Cerebellar cortex (tissue), 1 donor: ENCODE measurements around the gene SPATA9.
A peak's percentile ranks its signal among the peaks of the same experiment; 100 is the strongest.

ENCODE experiments used
- DNase-seq: peaks from one replicate; pipeline ENCODE4 v3.0.0-alpha.2; 2015; ENCODE audit warnings: low spot score

Gene SPATA9

DNA sequence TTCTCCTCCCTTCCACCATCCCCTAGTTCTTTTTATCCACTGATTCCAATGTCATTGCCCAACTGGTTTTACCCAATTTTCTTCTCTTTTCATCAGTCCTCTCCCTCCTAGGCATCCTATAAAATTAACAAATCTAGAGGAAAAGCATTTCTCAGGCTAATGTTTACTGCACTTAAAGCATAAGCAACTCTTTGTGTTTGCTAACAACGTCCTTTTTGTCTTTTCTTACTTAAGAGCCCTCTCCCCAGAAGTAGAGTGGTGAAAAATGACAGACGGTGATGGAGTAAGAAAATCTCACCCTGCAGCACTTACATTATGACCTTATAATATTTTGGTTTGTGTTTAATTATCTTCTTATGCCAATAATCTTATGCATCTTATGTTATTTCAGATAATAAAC, 1.6 kb upstream of the SPATA9 start:
- no peak for DNase-seq

DNA sequence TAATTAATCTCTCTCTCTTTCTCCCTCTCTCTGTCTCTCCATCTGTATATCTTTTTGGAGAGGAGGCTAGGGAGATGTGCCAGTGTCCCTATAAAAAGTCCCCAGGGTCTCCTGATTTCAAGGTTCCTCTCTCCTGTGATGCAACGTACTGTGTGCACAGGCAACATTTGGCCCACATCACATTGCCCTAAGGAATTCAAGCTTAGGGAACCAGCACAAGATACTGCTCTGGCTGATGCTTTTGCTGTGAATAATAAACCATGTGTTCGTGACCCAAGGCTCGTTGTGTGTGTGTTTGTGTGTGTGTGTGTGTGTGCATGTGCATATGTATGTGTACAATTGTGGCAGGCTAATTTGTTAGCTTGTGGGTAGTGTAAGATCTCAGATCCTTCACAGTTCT, 9.7 kb downstream of the SPATA9 start:
- no peak for DNase-seq

- DNase-seq = no peak
Observed at GRCh38 chr5:95672641-95673040, 10.2 kb downstream of the SPATA9 start.

DNA sequence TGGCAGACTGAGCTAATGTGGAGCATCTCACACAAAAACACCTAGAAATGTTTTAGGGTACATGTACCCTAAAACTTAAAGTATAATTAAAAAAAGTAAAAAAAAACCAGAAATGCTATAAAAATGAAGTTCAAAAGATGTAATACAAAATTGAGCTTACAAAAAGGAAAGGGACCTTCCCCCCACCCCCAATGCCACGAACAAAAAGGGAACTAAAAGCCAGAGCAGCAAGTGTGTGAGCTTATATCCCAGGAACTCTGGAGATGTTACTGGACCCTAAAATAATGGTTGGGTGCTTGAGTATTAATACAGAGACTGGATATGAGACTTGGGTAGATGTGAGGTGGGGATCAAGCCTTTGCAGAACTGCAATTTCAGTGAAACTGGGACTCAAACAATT, 11.0 kb downstream of the SPATA9 start:
- no peak for DNase-seq

- DNase-seq = no peak
Observed at GRCh38 chr5:95670568-95670967, 12.2 kb downstream of the SPATA9 start.

DNA sequence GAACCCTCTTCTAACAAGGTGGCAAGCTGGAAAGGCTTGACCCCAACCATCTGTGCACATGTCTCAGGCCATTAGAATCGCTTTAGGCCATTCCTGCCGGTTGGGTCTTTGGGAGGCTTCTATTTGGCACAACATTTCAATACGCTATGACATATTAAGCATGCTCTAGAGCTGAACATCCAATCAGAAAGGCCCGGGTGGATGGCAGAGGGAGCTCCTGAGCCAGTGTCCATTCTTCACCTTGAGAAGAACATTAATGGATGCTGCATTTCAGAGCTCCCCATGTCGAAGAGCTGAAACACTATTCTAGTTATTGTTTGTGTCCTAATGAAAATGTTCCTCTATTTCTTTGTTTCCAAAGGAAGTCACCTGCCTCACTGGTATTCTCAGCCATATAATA, 12.8 kb downstream of the SPATA9 start:
- DNase-seq = no peak

GRCh38 chr5:95669540-95669939, 13.3 kb downstream of the SPATA9 start:
- peak; percentile 97 for DNase-seq

DNA sequence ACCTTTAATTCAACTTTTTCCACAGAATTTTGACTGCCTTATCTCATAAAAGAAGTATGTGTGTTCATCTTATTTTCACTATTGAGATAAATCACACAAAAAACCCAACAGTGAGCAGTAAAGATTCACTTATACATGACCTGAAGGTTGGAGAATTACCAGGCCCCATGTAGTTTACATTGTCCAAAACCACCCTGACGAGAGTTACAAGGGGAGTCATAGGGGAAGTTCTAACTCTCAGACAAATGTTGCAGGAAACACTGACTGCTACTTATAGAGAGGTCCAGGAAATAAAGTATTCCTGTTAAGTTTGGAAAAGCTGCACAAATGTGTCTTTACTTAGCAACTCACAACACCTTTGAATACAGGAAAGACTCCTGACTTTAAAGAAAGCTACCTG, 14.1 kb downstream of the SPATA9 start:
- no peak for DNase-seq

- no peak for DNase-seq
Observed at GRCh38 chr5:95668216-95668615, 14.6 kb downstream of the SPATA9 start.

GRCh38 chr5:95667678-95668077, 15.1 kb downstream of the SPATA9 start:
- no peak for DNase-seq

DNA sequence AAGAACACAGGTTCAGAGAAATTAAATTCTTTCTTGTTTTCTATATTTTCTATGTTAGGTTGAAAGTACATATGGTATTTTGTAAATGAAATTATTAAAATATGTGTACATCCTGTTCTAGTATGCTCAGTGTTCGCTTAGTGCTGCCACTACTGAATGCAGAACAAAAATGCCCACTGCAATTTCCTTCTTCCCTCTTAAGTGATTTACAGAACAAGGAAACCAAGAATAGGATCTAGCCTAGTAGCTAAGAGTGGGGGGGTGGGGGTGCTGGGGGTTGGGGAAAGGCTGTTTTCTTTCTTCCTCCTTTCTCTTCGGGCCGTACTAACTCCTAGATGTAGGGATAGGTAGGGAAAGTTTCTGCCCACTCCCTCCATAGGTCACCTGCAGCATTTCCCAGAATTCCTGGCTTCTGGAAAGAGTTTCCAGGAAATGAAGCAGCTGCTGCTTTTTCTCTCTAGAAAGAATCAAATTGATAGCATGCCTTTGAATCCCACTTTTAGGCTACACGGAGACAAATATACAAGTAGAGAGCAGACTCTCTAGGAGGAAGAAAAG, 15.7 kb downstream of the SPATA9 start:
- no peak for DNase-seq

- peak; percentile 55 for DNase-seq
Observed at GRCh38 chr5:95664204-95664786, 18.5 kb downstream of the SPATA9 start.

DNA sequence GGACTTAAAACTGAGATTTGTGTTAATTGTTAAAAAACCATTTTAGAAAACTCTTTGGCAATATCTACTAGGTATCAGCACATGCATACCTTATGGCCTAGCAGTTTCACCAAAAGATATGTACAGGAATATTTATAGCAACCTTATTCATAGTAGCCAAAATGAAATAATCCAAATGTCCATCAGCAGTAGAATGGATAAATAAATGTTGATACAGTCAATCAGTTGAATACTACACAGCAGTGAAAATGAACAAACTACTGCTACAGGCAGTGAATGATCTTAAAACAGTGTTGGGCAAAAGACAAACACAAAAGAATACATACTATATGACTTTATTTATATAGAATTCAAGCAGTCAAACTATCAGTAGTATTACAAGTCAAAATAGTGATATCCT, 19.8 kb downstream of the SPATA9 start:
- DNase-seq = no peak

DNA sequence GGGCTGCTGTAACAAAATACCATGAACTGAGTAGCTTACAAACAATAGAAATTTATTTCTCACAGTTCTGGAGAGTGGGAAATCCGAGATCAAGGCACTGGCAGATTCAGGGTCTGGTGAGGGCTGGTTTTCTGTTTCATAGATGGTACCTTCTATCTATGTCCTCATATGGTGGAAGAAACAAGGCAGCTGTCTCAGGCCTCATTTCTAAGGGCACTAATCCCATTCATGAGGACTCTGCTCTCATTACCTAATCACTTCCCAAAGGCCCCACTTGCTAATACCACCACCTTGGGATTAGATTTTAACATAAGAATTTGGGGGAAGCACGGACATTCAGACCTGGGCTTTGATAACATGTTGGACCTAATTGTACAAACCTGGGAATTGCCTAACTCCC, 22.7 kb downstream of the SPATA9 start:
- DNase-seq = no peak

DNA sequence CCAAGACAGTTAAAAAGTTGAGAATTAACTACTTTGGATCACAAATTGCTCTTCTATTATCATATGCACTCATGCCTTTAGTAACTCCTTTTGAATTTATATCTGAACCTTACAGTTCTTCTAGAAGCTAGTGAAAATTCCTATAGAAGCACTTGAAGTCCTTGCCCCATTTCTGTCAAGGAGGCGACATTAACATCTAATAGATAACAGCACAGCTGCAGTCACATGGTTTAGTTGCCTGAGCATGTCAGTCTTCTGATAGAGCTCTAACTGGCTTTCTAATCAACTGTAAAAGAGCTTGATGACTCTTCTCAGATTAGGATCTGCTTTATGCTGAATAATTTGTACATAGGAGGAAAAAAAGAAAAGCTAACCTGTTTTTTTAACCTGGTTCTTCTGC, 27.2 kb downstream of the SPATA9 start:
- DNase-seq = no peak

DNA sequence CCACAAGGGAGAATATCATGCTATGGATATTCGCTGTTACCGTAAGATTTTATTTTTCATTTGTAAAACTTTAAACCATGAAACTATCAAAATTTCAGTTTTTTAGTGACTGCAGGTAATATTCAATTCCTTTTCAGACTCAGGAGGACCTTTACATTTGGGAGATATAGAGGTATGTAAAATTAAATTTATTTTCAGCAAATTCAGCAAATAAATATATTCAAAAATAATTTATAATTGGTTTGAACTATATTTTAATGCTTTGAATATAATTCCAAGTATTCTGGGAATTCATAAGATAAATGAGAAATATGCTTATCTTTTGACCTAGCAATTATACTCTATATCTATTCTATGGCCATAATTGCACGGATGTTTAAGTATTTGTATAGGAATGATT, 28.6 kb downstream of the SPATA9 start:
- no peak for DNase-seq

DNA sequence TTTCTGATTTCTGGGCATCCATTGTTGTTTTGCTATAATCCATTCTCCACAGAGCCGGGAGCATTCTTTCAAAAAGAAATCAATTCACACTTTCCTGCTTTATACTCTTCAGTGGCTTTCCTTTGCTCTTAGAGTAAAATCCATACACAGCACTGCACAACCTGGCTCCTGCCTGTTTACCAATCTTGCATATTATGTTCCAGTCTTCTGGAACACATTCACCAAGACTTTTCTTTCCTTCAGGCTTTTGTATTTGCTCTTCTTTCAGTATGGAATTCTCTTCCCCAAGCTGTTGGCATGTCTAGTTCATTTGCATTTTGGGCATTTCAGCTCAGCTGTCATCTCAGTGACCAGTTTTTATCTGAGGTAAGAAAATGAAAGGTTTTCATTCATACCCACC, 29.9 kb downstream of the SPATA9 start:
- DNase-seq = no peak

GRCh38 chr5:95649842-95650620, 32.8 kb downstream of the SPATA9 start:
- DNase-seq = no peak

GRCh38 chr5:95649274-95649673, 33.5 kb downstream of the SPATA9 start:
- no peak for DNase-seq

DNA sequence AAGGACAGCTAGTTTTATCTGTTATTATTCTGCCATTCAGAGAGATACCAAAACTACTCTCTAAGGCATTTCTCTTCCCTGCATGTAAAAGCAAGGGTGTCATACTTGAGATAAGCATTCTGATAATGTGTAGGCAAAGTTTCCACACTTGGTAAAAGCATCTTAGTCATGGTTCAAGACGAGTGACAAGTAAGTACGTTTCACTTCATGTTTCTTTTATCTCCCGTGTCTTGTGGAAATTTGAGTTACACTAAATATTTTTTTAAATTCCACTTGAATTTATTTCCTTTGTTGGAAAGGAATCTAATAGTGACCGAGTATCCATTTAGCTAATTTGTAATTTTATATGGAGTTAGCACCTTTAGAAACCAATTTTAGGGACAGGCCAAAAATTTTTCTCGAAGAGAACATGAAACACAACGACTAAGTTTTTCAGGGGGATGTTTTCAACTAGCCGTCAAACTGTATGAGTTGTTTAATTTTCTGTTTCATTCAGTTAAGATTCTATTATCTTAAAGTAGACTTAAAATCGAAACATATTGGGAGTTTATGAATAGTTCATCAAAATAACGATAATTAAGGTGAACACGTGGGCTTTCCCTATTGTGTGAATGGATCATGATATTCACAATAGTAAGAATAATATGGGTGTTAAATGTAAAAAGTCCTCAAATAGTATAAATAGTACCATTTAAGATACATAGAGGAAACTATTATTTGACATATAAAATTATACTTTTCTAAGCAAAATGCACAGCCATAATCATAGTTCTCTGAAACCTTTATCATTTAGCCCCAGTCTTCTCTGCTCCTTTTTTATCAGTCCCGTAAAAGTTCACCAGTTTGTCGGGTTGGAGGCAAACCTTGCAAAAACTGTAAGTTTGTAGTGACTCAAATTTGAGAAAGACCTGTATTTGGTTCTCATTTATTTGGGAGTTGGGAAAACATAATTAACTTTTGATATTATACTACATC, 34.6 kb downstream of the SPATA9 start:
- peak; percentile 19 for DNase-seq

GRCh38 chr5:95646569-95647431, 36.0 kb downstream of the SPATA9 start, which contains the start of gene RFESD:
RFESD (plus strand) TSS chr5:95646777; CDS start chr5:95652272, 5,495 bp downstream.
- peak; percentile 89 for DNase-seq
